GM12801 (cell line): ENCODE results near the gene SLC6A13.

ENCODE experiments used
- TF ChIP-seq, protein P1 (sequence below): IDR thresholded peaks from one replicate; pipeline ENCODE4 v1.5.1; 2011; ENCODE audit warnings: control low read depth; ENCODE audit not compliant: insufficient read length; ENCODE audit errors: extremely low read depth

Gene SLC6A13

DNA sequence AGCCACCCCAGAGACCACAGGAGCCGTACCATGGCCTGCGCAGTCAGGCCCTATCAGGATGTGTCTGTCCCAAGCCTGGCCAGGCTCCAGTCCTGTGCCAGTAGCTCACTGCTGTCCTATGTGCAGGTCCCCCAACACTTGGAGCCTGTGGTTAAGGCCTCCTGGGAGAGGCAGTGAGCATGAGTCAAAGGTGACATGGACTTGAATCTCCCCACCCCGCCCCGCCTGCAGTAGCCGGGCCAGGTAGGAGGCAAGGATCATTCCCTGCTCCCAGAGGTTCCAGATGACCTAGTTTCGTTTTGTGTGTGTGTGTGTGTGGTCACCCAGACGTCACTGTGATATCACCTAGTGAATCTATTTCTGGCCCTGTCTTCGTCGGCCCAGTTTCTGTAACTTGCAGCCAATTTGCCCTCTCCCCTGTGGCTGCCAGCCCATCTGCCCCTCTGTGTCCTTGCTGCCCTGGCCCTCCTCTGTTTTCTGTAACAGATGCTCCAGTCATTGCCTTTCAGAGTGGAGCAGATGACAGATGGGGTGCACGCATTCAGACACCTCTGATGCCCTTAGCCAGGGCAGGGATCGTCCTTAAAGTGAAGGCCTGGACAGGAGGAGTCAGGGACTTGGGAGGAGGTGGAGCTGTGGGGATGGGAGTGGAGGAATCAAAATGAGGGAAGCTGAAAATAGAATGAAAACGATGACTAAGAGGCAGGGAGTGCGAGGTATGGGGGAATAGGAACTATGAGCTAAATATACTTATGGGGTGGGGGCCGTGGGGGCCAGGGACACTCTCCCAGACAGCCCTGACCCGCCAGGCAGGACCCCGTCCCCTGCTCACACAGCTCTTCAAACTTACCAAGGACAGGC, 86.1 kb downstream of the SLC6A13 start:
- TF ChIP-seq, protein P1, sequence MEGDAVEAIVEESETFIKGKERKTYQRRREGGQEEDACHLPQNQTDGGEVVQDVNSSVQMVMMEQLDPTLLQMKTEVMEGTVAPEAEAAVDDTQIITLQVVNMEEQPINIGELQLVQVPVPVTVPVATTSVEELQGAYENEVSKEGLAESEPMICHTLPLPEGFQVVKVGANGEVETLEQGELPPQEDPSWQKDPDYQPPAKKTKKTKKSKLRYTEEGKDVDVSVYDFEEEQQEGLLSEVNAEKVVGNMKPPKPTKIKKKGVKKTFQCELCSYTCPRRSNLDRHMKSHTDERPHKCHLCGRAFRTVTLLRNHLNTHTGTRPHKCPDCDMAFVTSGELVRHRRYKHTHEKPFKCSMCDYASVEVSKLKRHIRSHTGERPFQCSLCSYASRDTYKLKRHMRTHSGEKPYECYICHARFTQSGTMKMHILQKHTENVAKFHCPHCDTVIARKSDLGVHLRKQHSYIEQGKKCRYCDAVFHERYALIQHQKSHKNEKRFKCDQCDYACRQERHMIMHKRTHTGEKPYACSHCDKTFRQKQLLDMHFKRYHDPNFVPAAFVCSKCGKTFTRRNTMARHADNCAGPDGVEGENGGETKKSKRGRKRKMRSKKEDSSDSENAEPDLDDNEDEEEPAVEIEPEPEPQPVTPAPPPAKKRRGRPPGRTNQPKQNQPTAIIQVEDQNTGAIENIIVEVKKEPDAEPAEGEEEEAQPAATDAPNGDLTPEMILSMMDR, result no peak

- TF ChIP-seq, protein P1, result no peak
Observed at GRCh38 chr12:175759-176158, 86.9 kb downstream of the SLC6A13 start.

- TF ChIP-seq, protein P1, result no peak
Observed at GRCh38 chr12:175250-175649, 87.4 kb downstream of the SLC6A13 start.

- TF ChIP-seq, protein P1, result no peak
Observed at GRCh38 chr12:174596-174995, 88.0 kb downstream of the SLC6A13 start.

DNA sequence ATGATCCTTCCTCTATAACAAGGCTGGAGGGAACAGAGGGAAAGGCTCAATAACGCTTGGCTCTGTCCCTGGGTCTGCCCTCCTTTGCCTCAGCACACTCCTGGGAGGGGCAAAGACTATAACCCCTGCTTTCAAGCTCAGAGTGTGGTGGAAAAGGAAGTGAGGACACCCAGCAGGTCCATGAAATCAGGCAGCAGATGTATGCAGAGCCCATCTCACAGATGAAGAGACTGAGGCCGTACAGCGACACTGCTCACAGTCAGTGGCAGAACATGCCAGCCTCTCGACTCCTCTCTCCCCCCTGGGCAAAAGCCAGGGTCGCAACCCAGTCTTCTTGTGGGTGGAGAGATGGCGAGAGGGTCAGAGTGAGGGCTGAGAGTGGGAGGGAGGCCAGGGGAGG, 88.5 kb downstream of the SLC6A13 start:
- TF ChIP-seq, protein P1, result no peak

GRCh38 chr12:172732-173161, 89.9 kb downstream of the SLC6A13 start:
- TF ChIP-seq, protein P1, result no peak

GRCh38 chr12:171743-172676, 90.6 kb downstream of the SLC6A13 start:
- TF ChIP-seq, protein P1, result no peak
